Measurements from ENCODE around the gene MCM3.

- TF ChIP-seq, protein P1, sequence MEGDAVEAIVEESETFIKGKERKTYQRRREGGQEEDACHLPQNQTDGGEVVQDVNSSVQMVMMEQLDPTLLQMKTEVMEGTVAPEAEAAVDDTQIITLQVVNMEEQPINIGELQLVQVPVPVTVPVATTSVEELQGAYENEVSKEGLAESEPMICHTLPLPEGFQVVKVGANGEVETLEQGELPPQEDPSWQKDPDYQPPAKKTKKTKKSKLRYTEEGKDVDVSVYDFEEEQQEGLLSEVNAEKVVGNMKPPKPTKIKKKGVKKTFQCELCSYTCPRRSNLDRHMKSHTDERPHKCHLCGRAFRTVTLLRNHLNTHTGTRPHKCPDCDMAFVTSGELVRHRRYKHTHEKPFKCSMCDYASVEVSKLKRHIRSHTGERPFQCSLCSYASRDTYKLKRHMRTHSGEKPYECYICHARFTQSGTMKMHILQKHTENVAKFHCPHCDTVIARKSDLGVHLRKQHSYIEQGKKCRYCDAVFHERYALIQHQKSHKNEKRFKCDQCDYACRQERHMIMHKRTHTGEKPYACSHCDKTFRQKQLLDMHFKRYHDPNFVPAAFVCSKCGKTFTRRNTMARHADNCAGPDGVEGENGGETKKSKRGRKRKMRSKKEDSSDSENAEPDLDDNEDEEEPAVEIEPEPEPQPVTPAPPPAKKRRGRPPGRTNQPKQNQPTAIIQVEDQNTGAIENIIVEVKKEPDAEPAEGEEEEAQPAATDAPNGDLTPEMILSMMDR (IDR thresholded peaks at IDR 0.05; ENCODE audit: poor library complexity, severe bottlenecking) = no peak
- TF ChIP-seq TAF1 (IDR thresholded peaks at IDR 0.05; ENCODE audit: low read depth) (no peak), EP300 (conservative IDR thresholded peaks at IDR 0.05; ENCODE audit: poor library complexity, severe bottlenecking) (no peak), EZH2 (IDR thresholded peaks at IDR 0.05; ENCODE audit: borderline replicate concordance, insufficient read depth, low read length, poor library complexity, severe bottlenecking) (no peak), RAD21 (conservative IDR thresholded peaks at IDR 0.05) (no peak)
- TF ChIP-seq, protein P2, sequence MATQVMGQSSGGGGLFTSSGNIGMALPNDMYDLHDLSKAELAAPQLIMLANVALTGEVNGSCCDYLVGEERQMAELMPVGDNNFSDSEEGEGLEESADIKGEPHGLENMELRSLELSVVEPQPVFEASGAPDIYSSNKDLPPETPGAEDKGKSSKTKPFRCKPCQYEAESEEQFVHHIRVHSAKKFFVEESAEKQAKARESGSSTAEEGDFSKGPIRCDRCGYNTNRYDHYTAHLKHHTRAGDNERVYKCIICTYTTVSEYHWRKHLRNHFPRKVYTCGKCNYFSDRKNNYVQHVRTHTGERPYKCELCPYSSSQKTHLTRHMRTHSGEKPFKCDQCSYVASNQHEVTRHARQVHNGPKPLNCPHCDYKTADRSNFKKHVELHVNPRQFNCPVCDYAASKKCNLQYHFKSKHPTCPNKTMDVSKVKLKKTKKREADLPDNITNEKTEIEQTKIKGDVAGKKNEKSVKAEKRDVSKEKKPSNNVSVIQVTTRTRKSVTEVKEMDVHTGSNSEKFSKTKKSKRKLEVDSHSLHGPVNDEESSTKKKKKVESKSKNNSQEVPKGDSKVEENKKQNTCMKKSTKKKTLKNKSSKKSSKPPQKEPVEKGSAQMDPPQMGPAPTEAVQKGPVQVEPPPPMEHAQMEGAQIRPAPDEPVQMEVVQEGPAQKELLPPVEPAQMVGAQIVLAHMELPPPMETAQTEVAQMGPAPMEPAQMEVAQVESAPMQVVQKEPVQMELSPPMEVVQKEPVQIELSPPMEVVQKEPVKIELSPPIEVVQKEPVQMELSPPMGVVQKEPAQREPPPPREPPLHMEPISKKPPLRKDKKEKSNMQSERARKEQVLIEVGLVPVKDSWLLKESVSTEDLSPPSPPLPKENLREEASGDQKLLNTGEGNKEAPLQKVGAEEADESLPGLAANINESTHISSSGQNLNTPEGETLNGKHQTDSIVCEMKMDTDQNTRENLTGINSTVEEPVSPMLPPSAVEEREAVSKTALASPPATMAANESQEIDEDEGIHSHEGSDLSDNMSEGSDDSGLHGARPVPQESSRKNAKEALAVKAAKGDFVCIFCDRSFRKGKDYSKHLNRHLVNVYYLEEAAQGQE (IDR thresholded peaks at IDR 0.05; ENCODE audit: borderline replicate concordance) = no peak
Observed at GRCh38 chr6:52305948-52306767, 21.6 kb upstream of the MCM3 start.
